Measurements from ENCODE around the gene PLA2G4E. TPM values are rescaled to one million over a fixed set of nuclear protein-coding genes. Genes with fewer than 3 reads are reported as not detected.

The PLA2G4E gene
- total RNA-seq, 1 donor from 2014 or later: 1.5 TPM

DNA sequence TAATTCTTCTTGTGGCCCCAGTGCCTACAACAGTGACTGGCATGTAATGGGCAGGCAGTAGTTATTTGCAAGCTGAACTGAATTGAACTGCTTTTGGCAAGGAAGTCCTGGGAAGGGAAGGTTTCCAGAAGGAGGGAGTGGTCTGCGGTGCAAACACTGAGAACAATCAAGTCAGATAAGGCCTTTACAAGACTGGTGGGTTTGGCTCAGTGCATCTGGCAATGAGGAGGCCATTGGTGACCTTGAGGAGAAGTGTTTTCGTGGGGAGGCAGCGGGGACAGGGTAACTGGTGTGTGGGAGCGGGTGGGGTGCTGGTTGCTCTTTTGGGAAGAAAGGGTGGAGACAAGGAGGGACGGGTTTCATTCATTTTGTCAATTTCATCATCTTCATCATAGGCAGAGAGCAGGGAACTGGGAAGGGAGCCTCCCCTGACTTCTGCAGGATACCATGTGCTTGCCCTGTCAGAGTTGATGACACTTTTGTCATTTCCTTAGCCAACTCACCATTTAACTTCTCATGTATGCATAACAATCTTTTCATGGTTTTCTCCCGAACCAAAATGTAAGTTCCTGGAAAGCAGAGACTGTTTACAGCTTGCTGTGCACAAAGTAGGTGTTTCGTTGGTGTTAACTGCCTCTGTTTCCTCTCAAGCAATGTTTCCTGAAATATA lies 40.1 kb downstream of the PLA2G4E start:
- no peaks in the 10 kb centered on the region for H3K9me3 ChIP-seq
- ATAC-seq (peak; percentile 34), DNase-seq (no peak)
- H3K27me3 ChIP-seq: no peaks in the 10 kb centered on the region
- H3K4me3 ChIP-seq: no peak overlapping the region
- H3K27ac ChIP-seq: peak overlapping the region; percentile 51
- H3K4me1 ChIP-seq: peaks cover 6% of the 10 kb centered on the region
- TF ChIP-seq, protein P1, sequence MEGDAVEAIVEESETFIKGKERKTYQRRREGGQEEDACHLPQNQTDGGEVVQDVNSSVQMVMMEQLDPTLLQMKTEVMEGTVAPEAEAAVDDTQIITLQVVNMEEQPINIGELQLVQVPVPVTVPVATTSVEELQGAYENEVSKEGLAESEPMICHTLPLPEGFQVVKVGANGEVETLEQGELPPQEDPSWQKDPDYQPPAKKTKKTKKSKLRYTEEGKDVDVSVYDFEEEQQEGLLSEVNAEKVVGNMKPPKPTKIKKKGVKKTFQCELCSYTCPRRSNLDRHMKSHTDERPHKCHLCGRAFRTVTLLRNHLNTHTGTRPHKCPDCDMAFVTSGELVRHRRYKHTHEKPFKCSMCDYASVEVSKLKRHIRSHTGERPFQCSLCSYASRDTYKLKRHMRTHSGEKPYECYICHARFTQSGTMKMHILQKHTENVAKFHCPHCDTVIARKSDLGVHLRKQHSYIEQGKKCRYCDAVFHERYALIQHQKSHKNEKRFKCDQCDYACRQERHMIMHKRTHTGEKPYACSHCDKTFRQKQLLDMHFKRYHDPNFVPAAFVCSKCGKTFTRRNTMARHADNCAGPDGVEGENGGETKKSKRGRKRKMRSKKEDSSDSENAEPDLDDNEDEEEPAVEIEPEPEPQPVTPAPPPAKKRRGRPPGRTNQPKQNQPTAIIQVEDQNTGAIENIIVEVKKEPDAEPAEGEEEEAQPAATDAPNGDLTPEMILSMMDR (IDR thresholded peaks at IDR 0.05): no peak
- intact Hi-C loops (cut with DNase I): no loop called here
- H3K36me3 ChIP-seq: no peaks in the 10 kb centered on the region

DNA sequence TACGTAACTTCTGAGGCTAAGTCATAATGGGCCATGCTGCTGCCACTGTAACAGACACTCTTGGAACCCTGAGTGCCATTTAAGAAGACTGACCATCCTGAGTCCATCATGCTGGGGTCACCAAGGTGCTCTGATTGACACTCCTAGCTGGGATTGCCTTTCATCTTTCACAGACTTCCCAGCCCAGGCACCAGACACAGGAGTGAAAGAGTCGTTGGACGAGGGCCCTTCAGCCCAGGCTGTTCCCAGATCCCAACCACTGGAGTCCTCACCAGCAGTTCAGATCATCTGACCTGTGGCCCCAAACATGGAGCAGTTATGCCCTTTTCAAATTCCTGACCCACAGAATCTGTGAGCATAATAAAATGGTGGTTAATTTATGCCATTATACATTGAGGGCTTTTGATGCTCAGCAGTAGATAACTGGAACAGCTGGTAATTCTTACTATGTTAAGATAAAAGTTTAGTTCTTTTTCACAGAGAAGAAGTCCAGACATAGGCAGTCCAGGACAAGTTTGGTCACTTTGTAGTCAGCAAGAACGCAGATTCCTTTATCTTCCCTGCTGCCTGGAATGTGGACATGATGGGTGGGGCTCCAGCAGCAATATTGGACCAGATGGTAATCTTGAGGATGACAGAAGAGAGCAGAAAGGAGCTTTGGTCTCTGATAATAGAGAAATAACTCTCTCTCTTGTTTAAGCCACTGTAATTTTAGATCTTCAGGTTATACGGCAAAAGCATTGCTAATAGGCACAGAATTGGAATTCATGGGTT lies 41.2 kb downstream of the PLA2G4E start:
- Histone ChIP-seq H3K4me1 (peaks cover 6% of the 10 kb centered on the region), H3K9me3 (no peaks in the 10 kb centered on the region), H3K27ac (peak overlapping the region; percentile 37), H3K27me3 (no peaks in the 10 kb centered on the region), H3K36me3 (no peaks in the 10 kb centered on the region), H3K4me3 (no peak overlapping the region)
- ATAC-seq (no peak), DNase-seq (no peak)
- intact Hi-C loops (cut with DNase I): no loop called here
- TF ChIP-seq, protein P1 (IDR thresholded peaks at IDR 0.05): no peak

DNA sequence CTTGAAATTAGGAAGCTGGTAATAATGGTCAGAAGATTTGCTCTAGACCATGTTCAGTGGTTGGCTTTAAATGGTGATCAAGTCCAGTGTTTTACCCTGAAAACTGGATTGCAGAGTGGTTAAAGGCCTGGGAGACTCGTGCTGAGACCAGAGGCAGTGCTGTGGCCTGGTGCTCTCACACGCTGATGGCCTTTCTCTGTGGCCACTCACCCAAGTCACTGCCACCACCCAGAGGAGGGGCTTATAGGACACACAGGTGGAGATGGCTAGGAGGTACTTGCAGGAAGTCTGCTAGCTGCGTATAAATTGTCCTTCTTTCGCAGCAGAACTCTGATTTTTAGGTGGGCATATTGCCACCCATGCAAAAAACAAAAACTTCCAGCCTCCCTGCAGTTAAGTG lies 42.3 kb downstream of the PLA2G4E start:
- no peak overlapping the region for H3K27ac ChIP-seq
- no peaks in the 10 kb centered on the region for H3K27me3 ChIP-seq
- H3K4me3 ChIP-seq: no peak overlapping the region
- no peaks in the 10 kb centered on the region for H3K9me3 ChIP-seq
- TF ChIP-seq, protein P1 (IDR thresholded peaks at IDR 0.05): no peak
- intact Hi-C loops (cut with DNase I): no loop called here
- DNase-seq: no peak
- no peaks in the 10 kb centered on the region for H3K36me3 ChIP-seq
- H3K4me1 ChIP-seq: peaks cover 6% of the 10 kb centered on the region
- ATAC-seq: no peak

DNA sequence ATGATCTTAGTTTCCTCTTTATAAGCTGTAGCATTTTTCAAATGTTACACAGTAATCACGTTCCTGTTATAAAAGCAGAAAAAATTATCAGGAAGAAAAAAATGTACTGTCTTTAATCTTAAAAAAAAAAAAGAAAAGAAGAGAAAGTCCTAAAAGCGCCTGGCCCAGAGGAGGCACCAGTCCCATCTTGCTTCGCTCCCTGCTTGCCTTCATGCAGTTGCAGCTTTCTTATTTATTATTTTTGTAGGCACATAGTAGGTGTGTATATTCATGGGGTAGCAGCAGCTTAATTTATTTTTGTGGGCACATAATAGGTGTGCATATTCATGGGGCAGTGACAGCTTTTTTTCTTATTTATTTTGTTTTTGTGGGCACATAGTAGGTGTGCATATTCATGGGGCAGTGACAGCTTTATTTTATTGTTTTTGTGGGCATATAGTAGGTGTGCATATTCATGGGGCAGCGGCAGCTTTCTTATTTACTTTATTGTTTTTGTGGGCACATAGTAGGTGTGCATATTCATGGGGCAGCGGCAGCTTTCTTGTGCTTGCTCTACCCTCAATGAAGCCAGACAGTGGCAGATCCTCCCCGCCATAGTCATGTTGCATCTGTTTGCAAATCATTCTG lies 43.0 kb downstream of the PLA2G4E start:
- H3K4me1 ChIP-seq: peaks cover 12% of the 10 kb centered on the region
- H3K9me3 ChIP-seq: no peaks in the 10 kb centered on the region
- TF ChIP-seq, protein P1 (IDR thresholded peaks at IDR 0.05): no peak
- H3K4me3 ChIP-seq: no peak overlapping the region
- no peaks in the 10 kb centered on the region for H3K27me3 ChIP-seq
- DNase-seq (no peak), ATAC-seq (no peak)
- H3K27ac ChIP-seq: no peak overlapping the region
- intact Hi-C loops (cut with DNase I): no loop called here
- no peaks in the 10 kb centered on the region for H3K36me3 ChIP-seq

DNA sequence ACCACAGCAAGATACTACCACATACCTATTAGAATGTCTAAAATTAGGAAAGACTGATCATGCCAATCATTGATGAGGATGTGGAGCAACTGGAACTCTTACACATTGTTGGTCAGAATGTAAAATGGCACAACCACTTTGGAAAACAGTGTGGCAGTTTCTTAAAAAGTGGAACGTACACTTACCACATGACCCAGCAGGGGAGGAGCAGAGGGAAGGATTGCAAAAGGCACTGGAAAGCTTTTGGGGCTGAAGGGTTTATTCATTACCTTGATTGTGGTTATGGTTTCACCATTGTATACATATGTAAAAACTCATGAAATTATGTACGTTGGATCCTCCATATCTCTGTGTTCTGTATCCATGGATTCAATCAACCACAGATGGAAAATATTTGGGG lies 45.2 kb downstream of the PLA2G4E start:
- no peaks in the 10 kb centered on the region for H3K27me3 ChIP-seq
- intact Hi-C loops (cut with DNase I): no loop called here
- TF ChIP-seq, protein P1 (IDR thresholded peaks at IDR 0.05): no peak
- no peaks in the 10 kb centered on the region for H3K36me3 ChIP-seq
- H3K27ac ChIP-seq: no peak overlapping the region
- no peak for ATAC-seq
- no peak for DNase-seq
- no peaks in the 10 kb centered on the region for H3K9me3 ChIP-seq
- H3K4me1 ChIP-seq: peaks cover 7% of the 10 kb centered on the region
- no peak overlapping the region for H3K4me3 ChIP-seq

All from upper lobe of right lung (tissue), 1 donor.